Superior temporal gyrus (tissue), 1 donor: ENCODE results near the gene GREB1L.
"Not testable (repeated sequence)": the region's sequence is repeated elsewhere in the genome, so short reads cannot be mapped to it uniquely, and the experiment has no call there.

Experiments
- DNase-seq: peaks from one replicate; pipeline ENCODE4 v3.0.0-alpha.2; 2016; ENCODE audit errors: extremely low spot score

GREB1L gene

DNA sequence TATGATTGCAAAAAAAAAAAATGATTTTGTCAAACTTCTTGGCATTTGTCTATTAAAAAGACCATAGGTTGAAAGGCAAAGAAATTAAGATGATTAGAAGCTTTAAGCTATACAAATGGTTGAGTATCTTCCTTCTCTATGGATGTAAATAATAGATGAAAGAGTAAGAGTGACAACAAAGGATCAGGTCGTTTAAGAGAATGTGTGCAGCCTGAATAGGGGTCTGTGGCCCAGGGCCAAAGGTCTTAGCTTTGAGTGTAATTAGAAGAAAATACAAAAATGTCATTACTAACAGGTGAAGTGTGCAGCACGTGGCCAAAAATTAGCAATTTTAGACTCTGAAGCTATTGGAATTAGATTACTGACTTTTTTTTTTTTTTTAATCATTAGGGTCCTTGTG lies 122.4 kb downstream of the GREB1L start:
- no peak for DNase-seq

DNA sequence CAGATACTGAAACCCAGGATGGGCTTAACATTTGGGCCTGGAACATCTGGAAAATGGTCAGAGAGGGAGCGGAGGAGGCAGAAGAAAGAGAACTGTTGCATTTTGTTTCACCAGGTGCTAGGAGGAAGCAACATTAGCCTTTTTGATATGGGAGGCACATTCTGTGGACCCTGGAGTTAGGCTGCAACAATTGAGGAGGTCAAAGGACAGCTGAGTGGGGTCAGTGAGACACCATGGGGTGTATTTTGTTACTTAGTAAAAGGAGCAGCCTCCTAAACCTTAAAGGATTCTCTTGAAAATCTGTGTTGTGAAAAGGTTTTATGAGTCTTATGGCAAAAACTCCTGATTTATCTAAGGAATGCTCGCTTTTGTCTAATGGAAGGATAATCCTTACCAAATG lies 124.9 kb downstream of the GREB1L start:
- no peak for DNase-seq

DNA sequence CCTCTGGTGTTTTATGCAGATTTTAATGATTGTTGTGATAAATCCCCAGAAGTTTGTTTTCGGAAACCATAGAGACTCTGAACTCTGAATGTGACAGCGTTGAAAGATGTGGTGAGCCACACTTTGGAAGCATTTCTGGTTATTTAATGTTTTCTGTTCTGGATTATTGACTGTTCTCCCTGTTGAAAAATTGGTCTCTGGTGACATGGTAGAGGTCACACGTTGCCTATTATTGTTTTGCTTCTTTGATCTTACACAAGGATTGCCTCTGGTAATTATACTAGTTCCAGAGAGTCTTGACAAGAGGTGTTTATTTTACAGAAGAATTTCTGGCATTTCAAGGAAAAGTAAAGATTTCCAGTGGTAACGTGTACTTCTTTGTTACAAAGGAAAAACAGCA lies 127.1 kb downstream of the GREB1L start:
- DNase-seq: no peak

DNA sequence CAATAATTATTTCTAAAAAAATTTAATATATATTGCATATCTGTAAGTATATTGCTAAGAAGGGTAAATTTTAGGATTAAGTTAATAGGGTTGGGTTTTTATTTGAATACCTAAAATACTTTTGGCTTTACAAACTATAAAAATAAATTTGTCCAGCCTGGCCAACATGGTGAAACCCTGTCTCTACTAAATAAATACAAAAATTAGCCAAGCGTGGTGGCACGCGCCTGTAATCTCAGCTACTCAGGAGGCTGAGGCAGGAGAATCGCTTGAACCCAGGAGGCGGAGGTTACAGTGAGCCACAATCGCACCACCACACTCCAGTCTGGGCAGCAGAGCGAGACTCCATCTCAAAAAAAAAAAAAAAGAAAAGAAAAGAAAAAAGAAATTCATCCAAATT lies 127.6 kb downstream of the GREB1L start:
- not testable (repeated sequence) for DNase-seq

DNA sequence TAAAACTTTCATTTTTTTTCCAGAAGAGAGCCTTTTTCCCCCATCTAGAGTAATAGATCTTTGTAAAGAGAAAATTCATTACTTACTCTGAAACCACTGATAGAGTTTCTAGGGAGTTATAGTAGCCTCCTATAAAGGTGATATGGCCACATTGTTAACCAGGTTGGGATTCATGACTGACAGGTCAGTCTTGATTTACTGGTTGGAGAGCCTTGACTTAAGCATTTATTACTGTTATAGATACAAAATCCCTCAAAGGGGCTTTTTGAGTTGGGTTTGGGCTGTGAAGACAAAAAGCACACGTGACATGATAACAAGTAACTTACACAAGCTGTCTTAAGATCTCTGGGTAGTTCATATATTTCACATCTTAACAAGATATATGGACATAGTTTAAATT lies 141.0 kb downstream of the GREB1L start:
- DNase-seq: no peak

DNA sequence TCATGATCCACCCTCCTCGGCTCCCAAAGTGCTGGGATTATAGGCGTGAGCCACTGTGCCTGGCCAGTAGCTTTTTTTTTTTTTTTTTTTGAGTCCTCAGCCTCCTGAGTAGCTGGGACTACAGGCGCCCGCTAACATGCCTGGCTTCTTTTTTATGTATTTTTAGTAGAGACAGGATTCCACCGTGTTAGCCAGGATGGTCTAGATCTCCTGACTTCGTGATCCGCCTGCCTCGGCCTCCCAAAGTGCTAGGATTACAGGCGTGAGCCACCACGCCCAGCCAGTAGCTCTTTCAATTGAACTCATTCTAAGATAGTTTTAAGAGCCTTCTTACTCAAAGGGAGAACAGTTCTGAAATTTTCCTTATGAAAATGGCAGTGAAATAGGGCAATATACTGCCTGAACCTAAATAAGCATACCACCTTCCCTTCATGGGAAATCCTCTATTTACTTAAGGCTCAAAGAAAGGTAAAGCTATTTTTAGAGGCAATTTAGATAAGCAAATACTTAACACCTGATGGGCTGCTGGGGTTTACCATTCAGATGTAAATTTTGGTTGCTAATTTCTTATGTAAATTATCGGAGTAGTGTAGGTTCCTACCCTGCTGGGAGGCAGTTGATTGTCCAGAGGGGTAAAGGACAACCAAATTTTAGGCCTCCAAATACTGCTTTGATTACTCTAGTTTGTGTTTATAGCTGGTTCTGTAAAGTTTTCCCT lies 144.7 kb downstream of the GREB1L start:
- no peak for DNase-seq

DNA sequence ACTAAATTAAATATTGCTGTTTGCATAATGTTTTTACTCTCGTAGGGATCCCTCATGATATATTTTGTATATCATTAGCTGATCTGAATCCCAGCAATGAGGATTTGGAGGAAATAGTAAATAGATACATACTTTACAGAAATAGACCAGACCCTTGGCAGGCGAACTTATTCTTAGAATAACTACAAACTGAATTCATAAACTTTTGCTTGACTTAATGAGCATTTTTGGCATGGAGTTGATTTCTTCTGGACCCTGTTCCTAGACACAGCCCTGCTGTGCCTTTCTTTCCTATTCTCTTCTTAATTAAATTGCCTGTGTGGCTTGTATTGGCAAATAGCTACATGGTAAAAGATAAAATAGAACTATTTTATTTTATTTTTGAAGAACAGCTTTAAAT lies 145.9 kb downstream of the GREB1L start:
- DNase-seq: no peak

DNA sequence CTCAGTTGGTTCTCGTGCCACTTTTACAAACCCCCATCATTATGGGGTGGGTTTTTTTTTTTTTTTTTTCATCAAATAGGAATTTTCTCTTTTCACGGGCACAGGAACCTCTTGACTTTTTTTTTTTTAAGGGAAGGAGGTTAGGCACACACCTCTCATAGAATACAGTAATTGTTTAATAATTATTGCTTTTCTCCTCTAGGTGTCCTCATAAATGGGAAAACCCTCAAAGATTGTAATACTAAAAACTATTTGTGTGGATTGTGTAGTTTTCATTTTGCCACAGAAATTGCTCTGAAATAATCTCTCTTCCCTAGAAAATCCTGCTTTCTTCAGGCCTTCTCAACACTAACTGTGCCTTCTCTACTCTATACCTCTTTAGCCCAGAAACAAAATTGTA lies 147.3 kb downstream of the GREB1L start:
- DNase-seq: no peak

DNA sequence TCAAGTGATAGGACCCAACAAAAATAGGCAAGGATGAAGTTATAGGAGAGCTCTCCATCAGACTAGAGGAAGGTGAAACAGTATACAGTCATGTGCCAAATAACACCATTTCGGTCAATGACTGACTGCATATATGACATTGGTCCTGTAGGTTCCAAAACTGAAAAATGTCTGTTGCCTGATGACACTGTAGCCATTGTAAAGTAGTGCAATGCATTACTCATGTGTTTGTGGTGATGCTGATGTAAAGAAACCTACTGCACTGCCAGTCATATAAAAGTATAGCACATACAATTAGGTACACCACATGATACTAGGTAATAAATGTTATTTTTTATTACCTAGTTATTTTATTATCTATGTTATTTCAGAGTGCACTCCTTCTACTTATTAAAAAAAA lies 147.9 kb downstream of the GREB1L start:
- DNase-seq: no peak

DNA sequence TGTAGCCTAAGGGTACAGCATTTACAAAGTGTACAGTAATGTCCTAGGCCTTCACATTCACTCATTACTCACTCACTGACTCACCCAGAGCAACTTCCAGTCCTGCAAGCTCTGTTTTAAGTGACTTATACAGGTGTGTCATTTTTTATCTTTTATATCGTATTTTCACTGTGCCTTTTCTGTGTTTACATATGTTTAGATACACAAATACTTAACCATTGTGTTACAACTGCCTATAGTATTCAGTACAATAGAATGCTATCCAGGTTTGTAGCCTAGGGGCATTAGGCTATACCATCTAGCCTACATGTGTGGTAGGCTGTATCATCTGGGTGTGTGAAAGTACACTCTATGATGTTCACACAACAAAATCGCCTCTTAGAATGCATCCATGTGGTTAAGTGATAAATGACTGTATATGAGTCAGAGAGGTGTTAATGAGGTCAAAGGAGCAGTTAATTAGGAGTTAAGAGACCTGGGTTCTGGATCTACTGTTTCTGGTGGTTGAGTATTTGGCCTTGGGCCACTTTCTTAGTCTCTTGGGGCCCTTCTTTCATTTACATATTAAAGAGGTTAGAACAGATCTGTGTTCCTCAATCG lies 149.1 kb downstream of the GREB1L start:
- no peak for DNase-seq

DNA sequence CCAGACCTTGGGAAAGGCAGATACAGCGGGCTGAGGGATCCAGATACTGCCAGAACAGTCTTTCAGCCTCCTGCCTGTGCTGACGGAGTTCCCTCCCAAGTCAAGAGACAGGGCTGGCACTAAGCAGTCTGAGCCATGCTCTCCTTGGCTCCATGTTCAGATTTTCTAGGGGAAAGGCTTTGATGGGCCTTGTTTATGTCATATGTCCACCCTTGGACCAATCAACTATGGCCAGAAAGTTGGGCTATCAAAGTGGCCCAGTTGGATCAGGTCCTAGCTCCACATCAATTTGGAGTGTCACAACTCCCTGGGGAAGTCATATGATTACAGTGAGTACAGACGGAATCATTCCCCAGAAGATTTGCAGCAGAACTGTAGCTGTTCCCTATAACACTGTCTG lies 152.0 kb downstream of the GREB1L start:
- no peak for DNase-seq

DNA sequence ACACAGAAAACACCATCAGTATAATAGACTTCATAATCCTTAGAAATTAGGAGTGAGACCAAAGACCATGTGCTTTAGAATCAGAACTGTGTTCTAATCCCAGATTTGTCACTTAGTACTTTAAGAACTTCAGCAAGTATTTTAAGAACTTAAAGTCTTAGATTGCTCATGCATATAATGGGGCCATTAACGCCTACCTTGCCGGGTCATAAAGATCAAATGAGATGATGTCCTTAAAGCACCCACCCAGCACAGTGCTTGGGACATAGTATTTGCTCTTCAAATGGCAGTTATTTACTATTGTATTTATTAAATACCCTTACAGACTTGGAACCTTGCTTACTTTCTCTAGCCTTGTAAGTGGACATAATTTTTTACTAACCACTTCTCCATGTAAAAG lies 156.1 kb downstream of the GREB1L start:
- DNase-seq: no peak

DNA sequence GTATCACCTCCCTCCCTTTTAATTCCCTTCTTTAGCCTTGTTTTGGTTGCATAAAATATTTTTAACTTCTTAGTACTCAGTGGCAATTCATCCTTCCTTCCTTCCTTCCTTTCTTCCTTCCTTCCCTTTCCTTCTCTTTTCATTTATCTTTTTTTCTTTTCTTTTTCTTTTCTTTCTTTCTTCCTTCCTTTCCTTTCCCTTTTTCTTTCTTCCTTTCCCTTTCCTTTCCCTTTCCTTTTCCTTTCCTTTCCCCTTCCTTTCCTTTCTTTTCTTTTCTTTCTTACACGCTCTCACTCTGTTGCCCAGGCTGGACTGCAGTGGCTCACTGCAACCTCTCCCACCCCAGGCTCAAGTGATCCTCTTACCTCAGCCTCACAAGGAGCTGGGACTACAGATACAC lies 160.2 kb downstream of the GREB1L start:
- DNase-seq: no peak

DNA sequence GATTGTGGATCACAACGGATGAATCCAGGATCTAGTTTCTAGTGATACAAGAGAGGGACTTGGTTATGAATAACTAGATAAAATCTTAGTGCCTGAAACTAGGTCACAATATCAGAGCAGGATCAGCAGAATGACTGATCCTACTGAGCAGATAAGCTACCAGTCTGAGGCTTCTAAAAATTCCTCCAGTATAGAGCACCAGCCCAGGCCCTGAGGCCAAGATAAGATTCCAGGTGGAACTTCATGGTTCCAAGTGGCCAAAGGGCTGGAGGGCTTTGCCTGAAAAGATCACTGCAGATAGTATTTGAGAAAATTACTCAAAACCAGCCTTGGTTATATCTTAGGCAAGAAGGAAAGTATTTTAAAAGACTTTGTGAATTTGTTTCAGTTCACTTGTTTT lies 162.4 kb downstream of the GREB1L start:
- no peak for DNase-seq

DNA sequence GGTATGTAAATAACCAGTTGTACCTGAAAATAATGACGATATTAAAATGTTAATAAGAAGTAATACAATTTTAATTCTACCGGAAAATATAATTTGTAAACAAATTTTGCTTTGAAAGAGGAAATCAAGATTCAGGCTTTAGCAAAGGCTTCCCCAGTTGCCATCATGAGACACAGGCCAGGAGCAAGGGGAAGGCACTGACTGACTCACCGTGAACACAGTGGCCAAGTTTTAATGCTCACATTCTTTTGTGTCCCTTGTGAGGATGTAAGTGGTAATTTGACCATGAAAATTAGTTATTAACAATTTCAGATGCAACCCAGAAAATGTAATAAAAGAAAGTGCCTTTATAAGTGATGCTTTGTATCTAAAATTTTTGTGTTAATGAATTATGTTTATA lies 164.1 kb downstream of the GREB1L start:
- DNase-seq: no peak

DNA sequence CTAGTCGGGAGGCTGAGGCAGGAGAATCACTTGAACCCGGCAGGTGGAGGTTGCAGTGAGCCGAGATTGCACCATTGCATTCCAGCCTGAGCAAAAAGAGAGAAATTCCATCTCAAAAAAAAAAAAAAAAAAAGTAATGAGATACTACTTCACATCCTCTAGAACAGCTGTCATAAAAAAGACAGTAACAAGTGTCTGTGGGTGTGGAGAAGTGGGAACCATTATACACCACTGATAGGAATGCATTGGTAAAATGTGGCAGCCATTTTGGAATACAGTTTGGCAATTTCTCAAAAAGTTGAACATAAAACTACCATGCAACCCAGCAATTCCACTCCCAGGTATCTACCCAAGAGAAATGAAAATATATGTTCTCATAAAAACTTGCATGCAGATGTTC lies 166.6 kb downstream of the GREB1L start:
- DNase-seq: no peak

DNA sequence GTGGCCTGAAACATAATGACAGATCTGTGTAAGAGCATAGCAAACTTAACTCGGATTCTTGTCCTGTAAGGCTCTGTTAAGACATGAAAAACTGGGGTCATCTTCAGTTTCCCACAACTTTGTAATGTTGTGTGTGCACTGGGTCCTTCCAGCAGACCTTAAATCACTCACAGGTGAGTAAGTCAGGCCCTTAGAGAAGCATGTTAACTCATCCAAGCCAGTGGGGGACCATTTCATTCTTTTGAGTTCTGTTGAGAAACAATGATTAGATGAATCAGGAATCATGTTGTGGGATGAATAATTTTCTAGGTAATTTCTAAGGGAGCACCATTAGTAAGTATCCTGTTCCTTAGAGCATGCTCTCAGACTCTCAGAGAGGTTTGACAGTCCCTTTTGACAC lies 191.4 kb downstream of the GREB1L start:
- no peak for DNase-seq

DNA sequence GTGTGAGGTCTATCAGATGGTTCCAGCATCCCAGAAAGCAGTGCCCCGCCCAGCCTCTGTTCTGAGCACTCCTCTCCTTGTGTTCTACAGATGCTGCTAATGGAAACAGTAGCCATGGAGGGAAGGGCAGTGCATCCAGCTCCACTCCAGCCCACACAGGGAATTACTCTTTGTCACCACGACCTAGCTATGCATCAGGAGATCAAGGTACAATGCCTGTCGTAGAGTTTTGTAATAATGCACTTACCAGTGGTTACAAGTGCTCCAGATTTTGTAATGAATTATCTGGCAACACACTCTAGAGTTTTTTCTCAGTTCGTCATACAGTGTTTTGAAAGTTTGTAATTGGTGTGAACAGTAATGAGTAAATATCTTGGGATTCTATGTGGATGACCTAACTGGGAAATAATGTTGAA lies 197.4 kb downstream of the GREB1L start:
- DNase-seq: no peak

DNA sequence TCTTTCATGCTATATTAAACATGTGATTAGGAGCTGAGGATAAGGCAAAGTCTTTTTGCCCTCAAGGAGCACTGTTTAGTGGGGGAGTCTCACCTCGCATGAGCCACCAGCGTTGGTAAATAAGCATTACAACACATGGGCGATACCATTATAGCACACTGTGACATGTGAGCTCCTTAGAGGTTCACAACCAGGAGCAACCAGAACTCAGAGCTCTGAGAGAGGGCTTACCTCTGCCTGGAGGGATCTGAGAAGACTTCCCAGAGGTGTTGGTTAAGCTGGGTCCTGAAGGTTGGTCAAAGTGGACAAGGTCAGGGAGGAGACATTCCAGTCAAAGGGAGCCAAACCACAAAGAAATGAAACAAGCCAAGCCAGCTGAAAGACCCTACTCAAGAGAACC lies 199.6 kb downstream of the GREB1L start:
- no peak for DNase-seq

DNA sequence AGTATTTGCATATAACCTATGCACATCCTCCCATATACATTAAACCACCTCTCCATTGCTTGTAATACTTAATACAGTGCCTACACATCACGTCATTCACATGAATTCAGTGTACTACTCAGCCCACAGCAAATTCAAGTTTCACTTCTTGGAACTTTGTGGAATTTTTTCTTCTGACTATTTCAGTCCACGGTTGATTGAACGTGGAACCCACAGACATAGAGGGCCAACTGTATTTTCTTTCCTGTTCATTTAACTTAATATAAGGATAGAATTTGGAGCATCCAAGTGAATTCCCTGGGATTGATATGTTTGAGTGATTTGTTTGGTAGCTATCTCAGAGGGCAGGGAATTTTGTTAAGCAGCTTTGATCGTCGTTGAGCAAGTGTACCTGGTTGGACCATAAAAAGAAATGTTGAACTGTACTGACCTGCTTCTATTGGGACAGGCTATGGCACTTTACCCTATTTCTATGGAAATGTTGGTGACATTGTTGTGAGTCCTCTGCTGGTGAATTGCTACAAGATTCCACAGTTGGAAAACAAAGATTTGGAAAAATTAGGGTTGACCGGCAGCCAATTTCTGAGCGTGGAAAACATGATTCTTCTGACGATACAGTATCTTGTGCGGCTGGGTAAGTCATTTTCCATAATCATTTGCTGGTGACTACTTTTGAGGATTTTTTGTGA lies 201.9 kb downstream of the GREB1L start:
- DNase-seq: no peak

DNA sequence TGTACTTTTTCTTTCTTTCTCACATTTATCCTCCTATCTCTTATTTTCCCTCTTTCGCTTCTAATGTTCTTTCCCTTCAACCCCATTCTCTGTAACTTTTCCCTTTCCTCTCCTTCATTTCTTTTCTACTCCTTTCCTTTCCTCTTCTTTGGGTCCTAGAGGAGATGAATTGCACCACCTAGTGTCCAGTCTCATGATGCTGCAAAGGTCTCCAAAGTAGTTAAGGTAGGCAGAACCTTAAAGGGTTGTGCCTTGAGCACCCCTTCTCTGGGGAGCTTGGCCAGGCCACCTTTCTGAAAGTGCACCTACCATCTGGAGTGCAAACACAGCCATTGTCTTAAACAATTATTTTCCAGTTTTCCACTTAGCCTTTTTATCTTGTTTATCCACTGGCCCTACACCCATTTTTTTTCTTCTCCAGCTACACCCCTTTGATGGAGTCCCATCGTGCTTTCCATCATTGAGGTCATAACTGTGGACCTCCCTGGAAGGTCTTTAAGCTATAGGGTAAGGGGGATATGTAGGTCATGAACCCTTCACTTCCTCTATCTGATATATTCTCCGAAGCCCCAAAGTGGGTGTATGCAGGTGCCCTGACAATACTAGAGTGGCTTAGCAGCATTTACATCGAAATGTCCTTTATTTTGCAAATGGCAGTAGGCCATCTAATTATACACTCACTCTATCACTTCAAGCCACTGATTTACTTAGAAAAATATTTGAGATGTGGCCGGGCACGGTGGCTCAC lies 202.6 kb downstream of the GREB1L start:
- peak; percentile 83 for DNase-seq

DNA sequence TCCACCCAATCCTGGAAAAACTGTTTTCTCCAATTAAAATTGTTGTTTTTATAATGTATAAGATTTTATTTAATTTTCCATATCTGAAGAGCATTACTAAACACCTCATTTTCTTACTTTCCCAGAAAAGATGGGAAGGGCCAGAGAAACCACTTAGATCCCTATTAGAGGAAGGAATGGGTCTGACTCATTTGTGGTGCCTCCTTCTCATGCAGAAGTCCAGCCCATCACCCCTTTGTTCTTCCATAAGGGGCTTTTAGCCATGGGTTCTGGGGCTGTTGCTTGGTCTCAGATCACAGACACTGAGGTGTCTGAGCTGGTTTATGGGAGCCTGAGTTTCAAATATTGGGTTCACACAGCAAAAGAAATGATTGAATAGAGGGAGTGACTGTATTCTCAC lies 206.3 kb downstream of the GREB1L start:
- no peak for DNase-seq
